NCI-H748 (cell line): ENCODE results near the gene CHRM3.

Experiments used
- DNase-seq: peaks from one replicate; lab custom pipeline; 2025; ENCODE audit not compliant: unreplicated experiment; lab: John Stamatoyannopoulos, UW

The CHRM3 gene

GRCh38 chr1:239394107-239394506 is 7.7 kb downstream of the CHRM3 start:
- DNase-seq = no peak

DNA sequence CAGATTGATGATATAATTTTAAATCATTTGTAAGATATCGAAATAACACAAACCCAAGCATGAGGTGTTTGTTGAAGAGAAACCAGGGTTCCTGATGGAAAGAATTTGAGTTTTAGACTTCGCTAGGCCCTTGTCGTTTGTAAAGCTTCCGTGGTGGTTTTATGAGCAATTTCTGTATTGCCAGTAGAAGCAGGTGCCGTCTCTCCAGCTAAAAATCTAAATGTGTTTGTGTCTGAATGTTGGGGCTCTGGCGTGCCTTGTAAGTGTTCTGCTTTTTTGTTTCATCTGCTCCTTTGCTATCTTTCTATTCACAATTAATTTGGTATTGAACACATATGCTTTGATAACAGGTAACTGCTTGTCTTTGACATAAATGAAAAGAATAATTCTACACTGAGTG is 27.5 kb downstream of the CHRM3 start:
- DNase-seq = no peak

DNA sequence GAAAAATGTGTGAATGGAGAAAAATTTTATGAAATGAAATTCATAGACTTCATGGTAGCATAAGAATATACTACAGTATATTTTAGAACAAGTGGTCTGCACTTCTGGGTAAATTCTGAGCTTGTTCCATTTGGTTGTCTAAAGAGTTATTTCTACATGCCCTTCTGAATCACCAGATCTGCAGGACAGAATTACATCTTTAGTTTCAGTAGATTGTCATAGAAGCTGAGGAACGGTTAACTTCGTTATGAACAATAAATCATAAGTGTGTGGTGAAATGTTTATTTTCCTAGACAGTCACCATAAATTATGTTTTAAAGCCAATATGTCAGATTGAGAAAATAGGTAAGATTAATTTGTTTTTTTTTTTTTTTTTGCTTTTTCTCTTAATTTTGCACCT is 30.9 kb downstream of the CHRM3 start:
- no peak for DNase-seq

- no peak for DNase-seq
Measured at GRCh38 chr1:239417986-239418640, 31.7 kb downstream of the CHRM3 start.

- DNase-seq = no peak
Measured at GRCh38 chr1:239418681-239419080, 32.3 kb downstream of the CHRM3 start.

GRCh38 chr1:239421811-239422210 is 35.4 kb downstream of the CHRM3 start:
- DNase-seq = no peak

- DNase-seq = no peak
Measured at GRCh38 chr1:239422818-239423217, 36.5 kb downstream of the CHRM3 start.

DNA sequence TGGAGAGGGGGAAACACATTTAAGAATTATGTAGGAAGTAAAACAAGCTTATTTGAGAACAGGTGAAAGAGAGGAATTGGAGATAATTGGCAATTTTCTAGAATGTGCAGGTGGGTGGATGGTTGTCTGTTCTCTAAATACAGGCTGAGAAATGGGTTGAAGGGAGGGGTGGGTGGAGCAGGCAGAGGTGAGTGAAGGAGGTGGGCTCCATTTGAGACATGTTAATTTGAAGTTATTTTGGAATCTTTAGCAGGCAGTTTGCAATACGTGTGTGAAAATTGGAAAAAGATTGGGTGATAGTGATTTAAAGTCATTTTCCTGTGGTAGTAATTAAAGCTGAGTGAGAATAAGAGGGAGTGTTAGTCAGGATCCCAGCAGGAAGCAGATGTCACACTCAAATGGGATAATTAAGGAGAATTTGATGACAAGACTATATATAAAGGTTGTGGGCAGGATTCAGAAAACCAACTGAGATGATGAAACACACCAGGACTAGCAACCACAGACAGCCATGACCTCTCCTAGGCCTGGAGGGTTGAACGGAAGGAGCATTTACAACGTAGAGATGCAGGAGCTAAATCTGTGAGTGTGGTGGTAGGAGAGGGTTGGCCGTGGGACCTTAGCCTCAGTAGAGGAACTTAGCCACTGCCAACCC is 40.6 kb downstream of the CHRM3 start:
- DNase-seq = no peak

- DNase-seq = no peak
Measured at GRCh38 chr1:239427712-239428111, 41.3 kb downstream of the CHRM3 start.

DNA sequence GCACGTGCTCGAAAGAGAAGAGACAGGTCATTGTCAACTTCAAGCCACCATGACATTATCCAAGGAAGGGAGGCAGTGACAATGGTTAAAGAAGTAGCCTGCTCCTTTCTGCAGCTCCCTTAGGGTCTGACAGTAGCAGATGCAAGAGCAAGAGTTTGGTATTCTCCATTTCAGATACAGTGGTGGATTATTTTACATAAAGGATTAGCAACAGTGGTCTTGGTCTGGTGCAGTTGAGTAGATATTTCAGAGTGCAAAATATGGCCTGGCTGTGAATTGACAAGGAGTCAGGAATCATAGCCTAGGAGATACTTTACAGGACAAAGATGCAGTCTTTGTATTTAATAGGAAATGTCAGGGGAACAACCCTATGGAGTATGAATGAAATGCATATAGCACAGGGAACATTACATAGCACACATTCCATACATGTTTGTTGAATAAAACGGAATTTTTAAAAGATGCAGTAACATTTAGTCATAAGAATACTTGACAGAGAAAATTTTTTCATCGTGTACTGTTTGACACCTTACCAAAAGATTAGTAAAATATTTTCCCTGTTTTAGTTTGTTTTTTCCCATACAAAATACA is 41.8 kb downstream of the CHRM3 start:
- no peak for DNase-seq

GRCh38 chr1:239429163-239429562 is 42.8 kb downstream of the CHRM3 start:
- DNase-seq = no peak

GRCh38 chr1:239432255-239432654 is 45.9 kb downstream of the CHRM3 start:
- DNase-seq = no peak

GRCh38 chr1:239434181-239434580 is 47.8 kb downstream of the CHRM3 start:
- no peak for DNase-seq
